HG02840 (cell line): ENCODE data around the gene DCDC1.

ENCODE experiments used
- ATAC-seq: cut with Tn5 transposase; IDR thresholded peaks from one replicate; pipeline ENCODE4 v1.9.1; 2021; ENCODE audit warnings: mild to moderate bottlenecking, moderate library complexity, moderate number of reproducible peaks; ENCODE audit not compliant: unreplicated experiment, low FRiP score

Gene DCDC1

GRCh38 chr11:31114442-31114841, 255.1 kb downstream of the DCDC1 start:
- ATAC-seq = no peak

DNA sequence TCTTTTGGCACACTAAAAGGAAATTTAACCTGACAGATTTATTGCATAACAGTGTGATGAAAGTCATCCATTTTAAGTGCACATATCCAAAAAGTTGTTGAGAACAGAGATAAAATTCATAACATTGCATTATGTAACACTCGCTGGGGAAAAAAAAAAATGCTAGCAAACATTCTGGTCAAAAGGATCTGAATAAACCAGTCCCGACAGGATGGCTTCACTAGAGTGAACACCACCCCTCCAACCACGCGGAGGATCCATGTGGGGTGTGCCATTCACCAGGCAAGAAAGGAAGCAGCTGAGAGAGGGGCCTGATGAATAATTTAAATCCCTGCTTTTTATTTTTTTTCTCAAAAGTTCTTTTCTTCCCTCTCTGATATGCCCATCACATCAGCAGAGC, 258.7 kb downstream of the DCDC1 start:
- no peak for ATAC-seq

DNA sequence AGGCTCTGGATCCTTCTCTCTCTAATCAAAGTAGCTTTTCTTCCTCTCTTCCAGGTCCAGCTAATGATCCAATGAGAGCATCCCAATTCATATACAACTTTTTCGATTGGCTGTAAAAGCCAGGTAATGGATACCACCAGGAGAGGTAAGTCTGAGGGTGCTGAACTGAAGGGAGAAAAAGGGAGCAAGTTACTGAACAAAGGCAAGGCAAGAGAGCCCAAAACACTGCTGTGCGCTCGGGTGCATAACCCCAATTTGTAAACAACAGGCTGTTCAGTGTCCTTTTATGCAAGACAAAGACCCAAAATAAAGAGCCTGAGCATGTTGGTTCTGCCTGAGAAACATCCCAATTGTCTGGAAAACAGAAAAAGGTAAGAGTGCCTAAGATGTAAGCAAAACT, 260.1 kb downstream of the DCDC1 start:
- ATAC-seq = no peak

- no peak for ATAC-seq
Measured at GRCh38 chr11:31107649-31108048, 261.9 kb downstream of the DCDC1 start.

- ATAC-seq = no peak
Measured at GRCh38 chr11:31106968-31107576, 262.5 kb downstream of the DCDC1 start.

DNA sequence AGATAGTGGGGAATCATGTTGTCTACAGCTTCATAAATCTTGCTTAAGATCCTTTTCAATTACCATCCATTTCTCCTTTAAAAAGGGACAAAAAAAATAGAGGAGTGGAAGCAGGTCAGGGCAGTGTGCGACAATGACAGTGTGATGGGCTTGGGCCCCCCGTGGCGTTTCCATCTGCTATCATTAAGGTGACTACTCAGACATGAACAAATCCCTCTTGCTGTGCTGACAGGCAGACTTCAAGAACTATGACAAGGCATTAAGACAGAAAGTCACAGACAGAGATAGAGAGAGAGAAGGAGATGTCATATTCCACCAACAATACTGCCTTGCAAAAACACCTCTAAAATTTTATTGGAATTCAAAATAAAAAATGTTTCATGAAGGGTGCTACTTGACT, 263.2 kb downstream of the DCDC1 start:
- ATAC-seq = no peak

GRCh38 chr11:31102875-31103274, 266.7 kb downstream of the DCDC1 start:
- no peak for ATAC-seq

GRCh38 chr11:31102316-31102715, 267.2 kb downstream of the DCDC1 start:
- ATAC-seq = no peak

GRCh38 chr11:31096191-31096805, 273.2 kb downstream of the DCDC1 start:
- ATAC-seq = no peak

- ATAC-seq = no peak
Measured at GRCh38 chr11:31092638-31093037, 276.9 kb downstream of the DCDC1 start.

- no peak for ATAC-seq
Measured at GRCh38 chr11:31089117-31089516, 280.4 kb downstream of the DCDC1 start.

- no peak for ATAC-seq
Measured at GRCh38 chr11:31069447-31070205, 299.9 kb downstream of the DCDC1 start.

GRCh38 chr11:31060880-31061279, 308.7 kb downstream of the DCDC1 start:
- ATAC-seq = no peak

DNA sequence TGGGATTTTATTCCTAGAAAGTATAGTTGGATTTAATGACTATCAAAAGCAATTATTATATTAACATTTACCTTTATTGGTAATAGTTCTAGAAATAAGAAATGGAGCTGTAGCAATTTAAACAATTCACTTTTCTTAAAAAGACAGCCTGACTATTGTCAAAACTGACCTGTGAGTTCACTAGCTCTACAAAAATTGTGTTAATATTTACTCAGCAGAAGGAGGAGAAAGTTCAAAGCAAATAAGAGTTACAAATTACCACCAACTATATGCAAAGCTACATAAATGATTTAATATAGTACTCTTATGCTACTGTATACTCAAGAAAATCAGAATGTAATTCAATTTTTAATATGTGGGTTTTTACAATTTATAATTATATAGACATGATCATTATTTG, 310.0 kb downstream of the DCDC1 start:
- no peak for ATAC-seq

DNA sequence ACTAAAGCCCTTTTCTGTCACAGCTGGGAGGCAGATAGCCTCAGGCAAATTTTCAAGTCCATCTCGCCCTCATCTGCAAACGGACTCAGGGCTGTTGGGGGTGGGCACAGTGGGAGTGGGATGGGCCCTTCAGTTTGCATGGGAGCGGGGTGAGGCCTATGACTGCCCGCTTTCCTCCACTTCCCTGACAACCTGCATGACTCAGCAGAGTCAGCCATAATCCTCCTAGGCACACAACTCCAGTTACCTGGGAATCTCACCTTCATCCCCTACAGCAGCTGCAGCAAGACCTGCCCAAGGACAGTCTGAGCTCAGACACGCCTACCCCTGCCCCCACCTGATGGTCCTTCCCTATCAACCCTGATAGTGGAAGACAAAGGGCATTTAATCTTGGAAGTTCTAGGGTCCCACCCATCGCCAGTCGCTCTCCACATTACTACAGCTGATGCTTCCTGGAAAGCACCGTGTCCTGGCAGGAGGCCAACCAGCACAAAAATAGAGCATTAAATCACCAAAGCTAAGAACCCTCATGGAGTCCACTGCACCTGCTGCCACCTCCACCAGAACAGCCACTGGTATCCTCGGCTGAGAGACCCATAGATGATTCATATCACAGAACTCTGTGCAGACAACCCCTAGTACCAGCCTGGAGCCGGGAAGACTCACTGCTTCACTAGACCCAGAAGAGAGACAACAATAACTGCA, 319.3 kb downstream of the DCDC1 start:
- ATAC-seq = no peak

GRCh38 chr11:31045335-31045734, 324.2 kb downstream of the DCDC1 start:
- ATAC-seq = no peak

- no peak for ATAC-seq
Measured at GRCh38 chr11:31030138-31030792, 339.3 kb downstream of the DCDC1 start.

DNA sequence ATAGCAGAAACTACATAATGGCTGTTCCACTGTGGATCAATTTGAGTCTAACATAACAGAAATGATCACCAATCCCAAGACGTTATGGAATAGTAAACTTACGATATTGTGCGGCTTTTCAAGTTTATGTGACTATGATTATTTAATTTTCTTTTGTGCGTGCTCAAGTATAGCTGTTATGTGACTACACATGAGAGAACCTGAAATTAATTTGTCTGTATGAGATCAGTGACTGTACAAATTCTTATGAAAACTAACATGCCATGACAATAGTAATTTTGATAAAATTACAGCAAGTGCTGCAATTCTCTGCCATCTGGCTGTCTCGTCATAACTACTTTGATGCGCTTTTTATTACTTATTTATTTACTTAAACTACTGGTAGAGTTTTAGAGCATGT, 343.2 kb downstream of the DCDC1 start:
- ATAC-seq = no peak

DNA sequence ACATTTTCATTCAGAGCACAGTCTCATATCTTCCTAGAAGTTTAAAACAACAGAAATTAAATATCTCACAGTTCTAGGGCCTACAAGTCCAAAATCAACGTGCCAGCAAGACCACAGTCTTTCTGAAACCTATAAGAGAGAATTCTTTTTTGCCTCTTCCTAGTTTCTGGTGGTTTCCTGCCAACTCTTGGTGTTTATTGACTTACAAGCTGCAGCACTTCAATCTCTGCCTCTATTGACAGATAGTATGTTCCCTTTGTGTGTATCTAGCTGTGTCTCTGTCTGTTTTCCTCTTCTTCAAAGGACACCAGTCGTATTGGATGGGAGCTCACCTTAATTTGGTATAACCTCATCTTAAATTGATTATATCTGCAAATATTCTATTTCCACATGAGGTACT, 347.5 kb downstream of the DCDC1 start:
- ATAC-seq = no peak

DNA sequence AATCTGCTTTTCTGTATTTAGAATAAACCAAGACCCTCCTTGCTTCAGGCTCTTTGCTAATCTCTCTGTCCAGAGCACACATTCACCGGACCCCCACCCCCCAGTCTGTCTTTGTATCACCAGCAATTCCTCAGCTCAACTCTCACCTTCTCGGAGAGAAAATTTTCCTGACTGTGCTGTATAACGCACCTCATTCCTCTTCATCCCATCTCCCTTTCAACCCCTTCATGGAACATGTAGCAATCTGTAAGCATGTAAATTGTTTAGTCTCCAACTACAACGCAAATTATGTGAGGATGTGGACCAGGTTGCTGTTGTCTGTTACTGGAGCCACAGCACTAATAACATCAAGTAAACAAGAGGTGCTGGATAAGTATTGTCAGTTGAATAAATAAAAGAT, 349.8 kb downstream of the DCDC1 start:
- ATAC-seq = no peak

- no peak for ATAC-seq
Measured at GRCh38 chr11:31005202-31005601, 364.3 kb downstream of the DCDC1 start.
